Measurements from ENCODE around the gene TYW1.
"Not testable (repeated sequence)": the region's sequence is repeated elsewhere in the genome, so short reads cannot be mapped to it uniquely, and the experiment has no call there.

DNA sequence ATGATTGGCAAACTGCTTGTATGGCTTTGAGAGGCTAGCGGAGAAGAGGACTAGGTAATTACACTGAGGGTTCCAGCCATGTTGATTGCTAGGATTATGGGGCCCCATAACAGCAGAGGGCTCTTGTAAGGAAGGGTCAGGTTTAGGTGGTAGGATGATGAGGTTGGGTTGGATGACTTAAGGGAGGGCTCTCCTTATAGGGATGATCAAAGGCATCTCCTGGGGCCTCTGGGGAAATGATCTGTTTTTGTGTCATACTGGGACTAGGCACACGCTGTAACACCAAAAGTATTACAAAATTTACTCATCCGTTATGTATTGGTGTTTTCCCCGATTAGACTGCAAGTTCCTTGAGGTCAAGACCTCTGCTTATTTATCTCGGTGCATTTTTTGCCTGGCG, 103.4 kb downstream of the TYW1 start:
- TF ChIP-seq, protein P1, sequence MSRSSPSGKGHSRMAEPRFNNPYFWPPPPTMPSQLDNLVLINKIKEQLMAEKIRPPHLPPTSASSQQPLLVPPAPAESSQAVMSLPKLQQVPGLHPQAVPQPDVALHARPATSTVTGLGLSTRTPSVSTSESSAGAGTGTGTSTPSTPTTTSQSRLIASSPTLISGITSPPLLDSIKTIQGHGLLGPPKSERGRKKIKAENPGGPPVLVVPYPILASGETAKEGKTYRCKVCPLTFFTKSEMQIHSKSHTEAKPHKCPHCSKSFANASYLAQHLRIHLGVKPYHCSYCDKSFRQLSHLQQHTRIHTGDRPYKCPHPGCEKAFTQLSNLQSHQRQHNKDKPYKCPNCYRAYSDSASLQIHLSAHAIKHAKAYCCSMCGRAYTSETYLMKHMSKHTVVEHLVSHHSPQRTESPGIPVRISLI (tag by site-specific recombination; IDR thresholded peaks at IDR 0.05), result not testable (repeated sequence)
- TF ChIP-seq, protein P2, sequence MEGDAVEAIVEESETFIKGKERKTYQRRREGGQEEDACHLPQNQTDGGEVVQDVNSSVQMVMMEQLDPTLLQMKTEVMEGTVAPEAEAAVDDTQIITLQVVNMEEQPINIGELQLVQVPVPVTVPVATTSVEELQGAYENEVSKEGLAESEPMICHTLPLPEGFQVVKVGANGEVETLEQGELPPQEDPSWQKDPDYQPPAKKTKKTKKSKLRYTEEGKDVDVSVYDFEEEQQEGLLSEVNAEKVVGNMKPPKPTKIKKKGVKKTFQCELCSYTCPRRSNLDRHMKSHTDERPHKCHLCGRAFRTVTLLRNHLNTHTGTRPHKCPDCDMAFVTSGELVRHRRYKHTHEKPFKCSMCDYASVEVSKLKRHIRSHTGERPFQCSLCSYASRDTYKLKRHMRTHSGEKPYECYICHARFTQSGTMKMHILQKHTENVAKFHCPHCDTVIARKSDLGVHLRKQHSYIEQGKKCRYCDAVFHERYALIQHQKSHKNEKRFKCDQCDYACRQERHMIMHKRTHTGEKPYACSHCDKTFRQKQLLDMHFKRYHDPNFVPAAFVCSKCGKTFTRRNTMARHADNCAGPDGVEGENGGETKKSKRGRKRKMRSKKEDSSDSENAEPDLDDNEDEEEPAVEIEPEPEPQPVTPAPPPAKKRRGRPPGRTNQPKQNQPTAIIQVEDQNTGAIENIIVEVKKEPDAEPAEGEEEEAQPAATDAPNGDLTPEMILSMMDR (tag by site-specific recombination; IDR thresholded peaks at IDR 0.05), result not testable (repeated sequence)
- not testable (repeated sequence) for TF ChIP-seq ZBTB8A (tag by site-specific recombination; IDR thresholded peaks at IDR 0.05); ZFP3 (tag by site-specific recombination; IDR thresholded peaks at IDR 0.05; ENCODE audit: low read depth); MEIS1 (CRISPR knock-in tag; IDR thresholded peaks at IDR 0.05; ENCODE audit: borderline replicate concordance); ZNF292 (tag by site-specific recombination; IDR thresholded peaks at IDR 0.05; ENCODE audit: borderline replicate concordance, low read depth); ZNF660 (tag by site-specific recombination; IDR thresholded peaks at IDR 0.05); KLF16 (tag by site-specific recombination; IDR thresholded peaks at IDR 0.05)

Measured in HEK293 (cell line).